ENCODE results near the gene AP1M1. TPM values are rescaled to one million over a fixed set of nuclear protein-coding genes. Genes with fewer than 3 reads are reported as not detected.

Gene AP1M1
- polyA plus RNA-seq, 1 donor = 49.9 TPM

Other genes with a start within 250 kb of the AP1M1 start
- gene OR10H4, start 248.9 kb upstream of the AP1M1 start, polyA plus RNA-seq (ENCODE audit: insufficient read length) = not detected
- 183 TPM for gene TPM4, start 121.4 kb upstream of the AP1M1 start, polyA plus RNA-seq (ENCODE audit: insufficient read length)
- 32.6 TPM for gene RAB8A, start 86.0 kb upstream of the AP1M1 start, polyA plus RNA-seq (ENCODE audit: insufficient read length)
- 0.40 TPM for gene HSH2D, start 54.2 kb upstream of the AP1M1 start, polyA plus RNA-seq (ENCODE audit: insufficient read length)
- not detected for gene CIB3, start 24.4 kb upstream of the AP1M1 start, polyA plus RNA-seq (ENCODE audit: insufficient read length)
- gene FAM32A, start 12.5 kb upstream of the AP1M1 start, polyA plus RNA-seq (ENCODE audit: insufficient read length) = 61.3 TPM
- 88.4 TPM for gene KLF2, start 126.9 kb downstream of the AP1M1 start, polyA plus RNA-seq (ENCODE audit: insufficient read length)

All from hindlimb muscle (tissue), 1 donor.